HEK293 (cell line): ENCODE results near the gene CAPN15.

Experiments
- BCL11B ChIP-seq: fragments of 450-650 bp; formaldehyde crosslinking; IDR thresholded peaks from 2 replicates; pipeline ENCODE4 v1.5.1; 2016; ENCODE audit warnings: low read depth, missing biosample characterization, missing genetic modification characterization
- GLI4 ChIP-seq: fragments of 450-650 bp; formaldehyde crosslinking; IDR thresholded peaks from 2 replicates; pipeline ENCODE4 v1.5.1; 2016; ENCODE audit warnings: missing biosample characterization, missing genetic modification characterization
- GLIS1 ChIP-seq: fragments of 450-650 bp; formaldehyde crosslinking; IDR thresholded peaks from 2 replicates; pipeline ENCODE4 v1.5.1; 2016; ENCODE audit warnings: missing biosample characterization, missing genetic modification characterization
- HOXA7 ChIP-seq: sonication (generic); formaldehyde crosslinking; IDR thresholded peaks from 2 replicates; pipeline ENCODE4 v1.8.1; 2022; ENCODE audit warnings: missing genetic modification reagents, borderline replicate concordance
- MZF1 ChIP-seq: fragments of 450-650 bp; formaldehyde crosslinking; IDR thresholded peaks from 2 replicates; pipeline ENCODE4 v1.5.1; 2017; ENCODE audit warnings: missing biosample characterization, missing genetic modification characterization, borderline replicate concordance
- REPIN1 ChIP-seq: fragments of 450-650 bp; formaldehyde crosslinking; IDR thresholded peaks from 2 replicates; pipeline ENCODE4 v1.5.1; 2017; ENCODE audit warnings: missing biosample characterization, missing genetic modification characterization, low read depth
- REST ChIP-seq: fragments of 450-650 bp; formaldehyde crosslinking; IDR thresholded peaks from 2 replicates; pipeline ENCODE4 v1.5.1; 2016; ENCODE audit warnings: missing biosample characterization, missing genetic modification characterization
- SP7 ChIP-seq: fragments of 450-650 bp; formaldehyde crosslinking; IDR thresholded peaks from 2 replicates; pipeline ENCODE4 v1.5.1; 2016; ENCODE audit warnings: missing biosample characterization, missing genetic modification characterization
- YY1 ChIP-seq: fragments of 450-650 bp; formaldehyde crosslinking; IDR thresholded peaks from 2 replicates; pipeline ENCODE4 v1.5.1; 2018; ENCODE audit warnings: missing biosample characterization, missing genetic modification characterization
- ZBTB7A ChIP-seq: fragments of 450-650 bp; formaldehyde crosslinking; IDR thresholded peaks from 2 replicates; pipeline ENCODE4 v1.5.1; 2016; ENCODE audit warnings: low read depth, missing biosample characterization, missing genetic modification characterization
- ZBTB8A ChIP-seq: fragments of 450-650 bp; formaldehyde crosslinking; IDR thresholded peaks from 2 replicates; pipeline ENCODE4 v1.5.1; 2016; ENCODE audit warnings: missing biosample characterization, missing genetic modification characterization
- ZFP37 ChIP-seq: fragments of 450-650 bp; formaldehyde crosslinking; IDR thresholded peaks from 2 replicates; pipeline ENCODE4 v1.5.1; 2016; ENCODE audit warnings: missing biosample characterization, missing genetic modification characterization
- ZIC2 ChIP-seq: fragments of 450-650 bp; formaldehyde crosslinking; IDR thresholded peaks from 2 replicates; pipeline ENCODE4 v1.5.1; 2016; ENCODE audit warnings: missing biosample characterization, missing genetic modification characterization
- ZNF10 ChIP-seq: fragments of 450-650 bp; formaldehyde crosslinking; IDR thresholded peaks from 2 replicates; pipeline ENCODE4 v1.5.1; 2017; ENCODE audit warnings: missing biosample characterization, missing genetic modification characterization
- ZNF133 ChIP-seq: fragments of 450-650 bp; formaldehyde crosslinking; IDR thresholded peaks from 2 replicates; pipeline ENCODE4 v1.5.1; 2016; ENCODE audit warnings: missing biosample characterization, missing genetic modification characterization
- ZNF155 ChIP-seq: fragments of 450-650 bp; formaldehyde crosslinking; IDR thresholded peaks from 2 replicates; pipeline ENCODE4 v1.5.1; 2016; ENCODE audit warnings: missing biosample characterization, missing genetic modification characterization
- ZNF169 ChIP-seq: fragments of 450-650 bp; formaldehyde crosslinking; IDR thresholded peaks from 2 replicates; pipeline ENCODE4 v1.5.1; 2016; ENCODE audit warnings: missing biosample characterization, missing genetic modification characterization
- ZNF24 ChIP-seq: fragments of 450-650 bp; formaldehyde crosslinking; IDR thresholded peaks from 2 replicates; pipeline ENCODE4 v1.5.1; 2016; ENCODE audit warnings: missing biosample characterization, missing genetic modification characterization
- ZNF350 ChIP-seq: fragments of 450-650 bp; formaldehyde crosslinking; IDR thresholded peaks from 2 replicates; pipeline ENCODE4 v1.5.0; 2017; ENCODE audit warnings: missing biosample characterization, mild to moderate bottlenecking, missing genetic modification characterization
- ZNF449 ChIP-seq: fragments of 450-650 bp; formaldehyde crosslinking; IDR thresholded peaks from 2 replicates; pipeline ENCODE4 v1.5.1; 2017; ENCODE audit warnings: missing biosample characterization, mild to moderate bottlenecking, missing genetic modification characterization, moderate library complexity
- ZNF529 ChIP-seq: fragments of 450-650 bp; formaldehyde crosslinking; IDR thresholded peaks from 2 replicates; pipeline ENCODE4 v1.5.1; 2017; ENCODE audit warnings: missing genetic modification characterization, missing biosample characterization; ENCODE audit not compliant: insufficient replicate concordance
- ZNF548 ChIP-seq: fragments of 450-650 bp; formaldehyde crosslinking; IDR thresholded peaks from 2 replicates; pipeline ENCODE4 v1.5.1; 2016; ENCODE audit warnings: missing biosample characterization, missing genetic modification characterization
- ZNF571 ChIP-seq: fragments of 450-650 bp; formaldehyde crosslinking; IDR thresholded peaks from 2 replicates; pipeline ENCODE4 v1.5.0; 2017; ENCODE audit warnings: missing biosample characterization, missing genetic modification characterization
- ZNF600 ChIP-seq: fragments of 450-650 bp; formaldehyde crosslinking; IDR thresholded peaks from 2 replicates; pipeline ENCODE4 v1.5.1; 2016; ENCODE audit warnings: missing biosample characterization, missing genetic modification characterization
- ZNF76 ChIP-seq: fragments of 450-650 bp; formaldehyde crosslinking; IDR thresholded peaks from 2 replicates; pipeline ENCODE4; 2016; ENCODE audit warnings: low read depth, missing biosample characterization, missing genetic modification characterization, borderline replicate concordance
- TF ChIP-seq, protein P1 (sequence below): fragments of 450-650 bp; formaldehyde crosslinking; IDR thresholded peaks from 2 replicates; pipeline ENCODE4 v1.5.1; 2016; ENCODE audit warnings: missing biosample characterization, missing genetic modification characterization
- TF ChIP-seq, protein P2 (sequence below): fragments of 450-650 bp; formaldehyde crosslinking; IDR thresholded peaks from 2 replicates; pipeline ENCODE4 v1.5.1; 2016; ENCODE audit warnings: missing biosample characterization, missing genetic modification characterization
- TF ChIP-seq, protein P3 (sequence below): fragments of 450-650 bp; formaldehyde crosslinking; IDR thresholded peaks from 2 replicates; pipeline ENCODE4 v1.5.1; 2017; ENCODE audit warnings: missing biosample characterization, missing genetic modification characterization
- TF ChIP-seq, protein P4 (sequence below): fragments of 450-650 bp; formaldehyde crosslinking; IDR thresholded peaks from 2 replicates; pipeline ENCODE4 v1.5.0; 2017; ENCODE audit warnings: missing biosample characterization, missing genetic modification characterization, borderline replicate concordance

The CAPN15 gene

DNA sequence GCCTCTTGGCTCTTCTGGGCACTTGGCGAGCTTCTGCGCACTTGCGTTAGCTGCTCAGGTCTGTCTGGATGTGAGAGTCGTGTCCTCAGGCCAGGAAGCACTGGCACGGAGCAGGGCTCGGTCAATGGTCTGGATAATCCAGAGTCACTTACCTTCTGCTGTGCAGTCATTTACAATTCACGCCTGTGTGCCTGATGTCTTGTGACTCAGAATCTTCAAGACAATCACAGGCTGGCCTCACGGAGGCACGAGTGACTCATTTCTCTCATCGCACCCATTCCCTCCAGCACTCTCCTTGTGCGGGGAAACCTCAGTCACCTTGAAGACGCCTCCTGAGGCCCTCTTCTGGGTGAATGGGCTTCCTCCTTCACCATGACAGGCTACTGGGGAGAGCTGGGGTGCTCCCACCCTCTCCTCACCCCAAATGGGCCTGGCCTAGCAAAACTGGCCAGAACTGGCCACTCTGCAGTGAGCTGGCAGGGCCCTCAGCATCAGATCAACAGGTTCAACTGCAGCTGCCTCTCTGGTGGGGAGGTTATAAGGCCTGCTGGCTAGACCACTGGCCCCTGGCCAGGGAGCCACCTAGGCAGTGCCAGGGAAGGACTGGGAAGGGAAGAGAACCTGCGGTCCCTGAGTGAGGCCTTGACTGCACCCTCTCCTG lies 1.9 kb upstream of the CAPN15 start (continued):
- TF ChIP-seq, protein P1, sequence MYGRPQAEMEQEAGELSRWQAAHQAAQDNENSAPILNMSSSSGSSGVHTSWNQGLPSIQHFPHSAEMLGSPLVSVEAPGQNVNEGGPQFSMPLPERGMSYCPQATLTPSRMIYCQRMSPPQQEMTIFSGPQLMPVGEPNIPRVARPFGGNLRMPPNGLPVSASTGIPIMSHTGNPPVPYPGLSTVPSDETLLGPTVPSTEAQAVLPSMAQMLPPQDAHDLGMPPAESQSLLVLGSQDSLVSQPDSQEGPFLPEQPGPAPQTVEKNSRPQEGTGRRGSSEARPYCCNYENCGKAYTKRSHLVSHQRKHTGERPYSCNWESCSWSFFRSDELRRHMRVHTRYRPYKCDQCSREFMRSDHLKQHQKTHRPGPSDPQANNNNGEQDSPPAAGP (tag by site-specific recombination): peak; percentile 34; the same call in 1 of the 2 replicates
- TF ChIP-seq ZNF169 (tag by site-specific recombination) (no peak), GLI4 (no peak), REST (tag by site-specific recombination) (no peak), ZNF155 (tag by site-specific recombination) (no peak), MZF1 (no peak), ZNF76 (tag by site-specific recombination) (no peak), ZIC2 (no peak), ZNF133 (tag by site-specific recombination) (no peak), ZNF529 (tag by site-specific recombination) (no peak), GLIS1 (tag by site-specific recombination) (peak; percentile 6; the same call in 1 of the 2 replicates), ZNF571 (tag by site-specific recombination) (no peak), ZNF10 (tag by site-specific recombination) (no peak), ZFP37 (tag by site-specific recombination) (no peak), HOXA7 (CRISPR knock-in tag) (no peak), BCL11B (tag by site-specific recombination) (no peak), ZNF24 (tag by site-specific recombination) (0 out of 2 replicates have a peak, but pooled peaks have one; percentile 34), ZNF350 (tag by site-specific recombination) (no peak), ZBTB7A (tag by site-specific recombination) (no peak), ZNF548 (tag by site-specific recombination) (no peak), ZNF449 (no peak), REPIN1 (tag by site-specific recombination) (no peak), ZBTB8A (tag by site-specific recombination) (0 out of 2 replicates have a peak, but pooled peaks have one; percentile 27), ZNF600 (tag by site-specific recombination) (peak; percentile 97), YY1 (tag by site-specific recombination) (no peak), SP7 (tag by site-specific recombination) (peak; percentile 52; the same call in 1 of the 2 replicates)
- TF ChIP-seq, protein P2, sequence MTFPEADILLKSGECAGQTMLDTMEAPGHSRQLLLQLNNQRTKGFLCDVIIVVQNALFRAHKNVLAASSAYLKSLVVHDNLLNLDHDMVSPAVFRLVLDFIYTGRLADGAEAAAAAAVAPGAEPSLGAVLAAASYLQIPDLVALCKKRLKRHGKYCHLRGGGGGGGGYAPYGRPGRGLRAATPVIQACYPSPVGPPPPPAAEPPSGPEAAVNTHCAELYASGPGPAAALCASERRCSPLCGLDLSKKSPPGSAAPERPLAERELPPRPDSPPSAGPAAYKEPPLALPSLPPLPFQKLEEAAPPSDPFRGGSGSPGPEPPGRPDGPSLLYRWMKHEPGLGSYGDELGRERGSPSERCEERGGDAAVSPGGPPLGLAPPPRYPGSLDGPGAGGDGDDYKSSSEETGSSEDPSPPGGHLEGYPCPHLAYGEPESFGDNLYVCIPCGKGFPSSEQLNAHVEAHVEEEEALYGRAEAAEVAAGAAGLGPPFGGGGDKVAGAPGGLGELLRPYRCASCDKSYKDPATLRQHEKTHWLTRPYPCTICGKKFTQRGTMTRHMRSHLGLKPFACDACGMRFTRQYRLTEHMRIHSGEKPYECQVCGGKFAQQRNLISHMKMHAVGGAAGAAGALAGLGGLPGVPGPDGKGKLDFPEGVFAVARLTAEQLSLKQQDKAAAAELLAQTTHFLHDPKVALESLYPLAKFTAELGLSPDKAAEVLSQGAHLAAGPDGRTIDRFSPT: peak; percentile 51; the same call in 1 of the 2 replicates
- TF ChIP-seq, protein P3, sequence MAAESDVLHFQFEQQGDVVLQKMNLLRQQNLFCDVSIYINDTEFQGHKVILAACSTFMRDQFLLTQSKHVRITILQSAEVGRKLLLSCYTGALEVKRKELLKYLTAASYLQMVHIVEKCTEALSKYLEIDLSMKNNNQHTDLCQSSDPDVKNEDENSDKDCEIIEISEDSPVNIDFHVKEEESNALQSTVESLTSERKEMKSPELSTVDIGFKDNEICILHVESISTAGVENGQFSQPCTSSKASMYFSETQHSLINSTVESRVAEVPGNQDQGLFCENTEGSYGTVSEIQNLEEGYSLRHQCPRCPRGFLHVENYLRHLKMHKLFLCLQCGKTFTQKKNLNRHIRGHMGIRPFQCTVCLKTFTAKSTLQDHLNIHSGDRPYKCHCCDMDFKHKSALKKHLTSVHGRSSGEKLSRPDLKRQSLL (tag by site-specific recombination): no peak
- TF ChIP-seq, protein P4, sequence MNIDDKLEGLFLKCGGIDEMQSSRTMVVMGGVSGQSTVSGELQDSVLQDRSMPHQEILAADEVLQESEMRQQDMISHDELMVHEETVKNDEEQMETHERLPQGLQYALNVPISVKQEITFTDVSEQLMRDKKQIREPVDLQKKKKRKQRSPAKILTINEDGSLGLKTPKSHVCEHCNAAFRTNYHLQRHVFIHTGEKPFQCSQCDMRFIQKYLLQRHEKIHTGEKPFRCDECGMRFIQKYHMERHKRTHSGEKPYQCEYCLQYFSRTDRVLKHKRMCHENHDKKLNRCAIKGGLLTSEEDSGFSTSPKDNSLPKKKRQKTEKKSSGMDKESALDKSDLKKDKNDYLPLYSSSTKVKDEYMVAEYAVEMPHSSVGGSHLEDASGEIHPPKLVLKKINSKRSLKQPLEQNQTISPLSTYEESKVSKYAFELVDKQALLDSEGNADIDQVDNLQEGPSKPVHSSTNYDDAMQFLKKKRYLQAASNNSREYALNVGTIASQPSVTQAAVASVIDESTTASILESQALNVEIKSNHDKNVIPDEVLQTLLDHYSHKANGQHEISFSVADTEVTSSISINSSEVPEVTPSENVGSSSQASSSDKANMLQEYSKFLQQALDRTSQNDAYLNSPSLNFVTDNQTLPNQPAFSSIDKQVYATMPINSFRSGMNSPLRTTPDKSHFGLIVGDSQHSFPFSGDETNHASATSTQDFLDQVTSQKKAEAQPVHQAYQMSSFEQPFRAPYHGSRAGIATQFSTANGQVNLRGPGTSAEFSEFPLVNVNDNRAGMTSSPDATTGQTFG (tag by site-specific recombination): no peak
